ENCODE results near the gene IRF2BP2. TPM values are rescaled to one million over a fixed set of nuclear protein-coding genes. Genes with fewer than 3 reads are reported as not detected.

The IRF2BP2 gene
- total RNA-seq, 1 donor = 60.9 TPM

DNA sequence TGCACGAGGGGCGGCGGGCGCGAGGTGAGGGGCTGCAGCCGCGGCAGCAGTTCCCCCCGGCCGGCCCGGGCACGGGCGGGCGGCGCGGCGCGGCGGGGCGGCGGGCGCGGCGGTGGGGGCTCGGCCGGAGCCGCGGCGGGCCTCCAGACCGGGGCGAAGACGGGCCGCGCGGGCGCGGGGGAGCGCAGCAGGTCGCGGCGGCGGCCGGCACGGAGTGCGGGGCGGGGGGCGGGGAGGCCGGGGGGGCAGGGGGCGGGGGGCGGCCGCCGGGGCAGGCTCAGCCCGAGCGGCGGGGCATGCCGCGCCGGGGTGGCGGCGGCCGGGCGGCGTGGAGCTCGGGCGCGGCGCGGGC lies 311 bp downstream of the IRF2BP2 start:
- DNase-seq (ENCODE audit: low read depth) = no peak
- H3K4me3 ChIP-seq (ENCODE audit: low read depth, low read length) = peak overlapping the region; percentile 84
- TF ChIP-seq, protein P1, sequence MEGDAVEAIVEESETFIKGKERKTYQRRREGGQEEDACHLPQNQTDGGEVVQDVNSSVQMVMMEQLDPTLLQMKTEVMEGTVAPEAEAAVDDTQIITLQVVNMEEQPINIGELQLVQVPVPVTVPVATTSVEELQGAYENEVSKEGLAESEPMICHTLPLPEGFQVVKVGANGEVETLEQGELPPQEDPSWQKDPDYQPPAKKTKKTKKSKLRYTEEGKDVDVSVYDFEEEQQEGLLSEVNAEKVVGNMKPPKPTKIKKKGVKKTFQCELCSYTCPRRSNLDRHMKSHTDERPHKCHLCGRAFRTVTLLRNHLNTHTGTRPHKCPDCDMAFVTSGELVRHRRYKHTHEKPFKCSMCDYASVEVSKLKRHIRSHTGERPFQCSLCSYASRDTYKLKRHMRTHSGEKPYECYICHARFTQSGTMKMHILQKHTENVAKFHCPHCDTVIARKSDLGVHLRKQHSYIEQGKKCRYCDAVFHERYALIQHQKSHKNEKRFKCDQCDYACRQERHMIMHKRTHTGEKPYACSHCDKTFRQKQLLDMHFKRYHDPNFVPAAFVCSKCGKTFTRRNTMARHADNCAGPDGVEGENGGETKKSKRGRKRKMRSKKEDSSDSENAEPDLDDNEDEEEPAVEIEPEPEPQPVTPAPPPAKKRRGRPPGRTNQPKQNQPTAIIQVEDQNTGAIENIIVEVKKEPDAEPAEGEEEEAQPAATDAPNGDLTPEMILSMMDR (IDR thresholded peaks at IDR 0.05; ENCODE audit: insufficient read depth, low read depth, low read length) = no peak

DNA sequence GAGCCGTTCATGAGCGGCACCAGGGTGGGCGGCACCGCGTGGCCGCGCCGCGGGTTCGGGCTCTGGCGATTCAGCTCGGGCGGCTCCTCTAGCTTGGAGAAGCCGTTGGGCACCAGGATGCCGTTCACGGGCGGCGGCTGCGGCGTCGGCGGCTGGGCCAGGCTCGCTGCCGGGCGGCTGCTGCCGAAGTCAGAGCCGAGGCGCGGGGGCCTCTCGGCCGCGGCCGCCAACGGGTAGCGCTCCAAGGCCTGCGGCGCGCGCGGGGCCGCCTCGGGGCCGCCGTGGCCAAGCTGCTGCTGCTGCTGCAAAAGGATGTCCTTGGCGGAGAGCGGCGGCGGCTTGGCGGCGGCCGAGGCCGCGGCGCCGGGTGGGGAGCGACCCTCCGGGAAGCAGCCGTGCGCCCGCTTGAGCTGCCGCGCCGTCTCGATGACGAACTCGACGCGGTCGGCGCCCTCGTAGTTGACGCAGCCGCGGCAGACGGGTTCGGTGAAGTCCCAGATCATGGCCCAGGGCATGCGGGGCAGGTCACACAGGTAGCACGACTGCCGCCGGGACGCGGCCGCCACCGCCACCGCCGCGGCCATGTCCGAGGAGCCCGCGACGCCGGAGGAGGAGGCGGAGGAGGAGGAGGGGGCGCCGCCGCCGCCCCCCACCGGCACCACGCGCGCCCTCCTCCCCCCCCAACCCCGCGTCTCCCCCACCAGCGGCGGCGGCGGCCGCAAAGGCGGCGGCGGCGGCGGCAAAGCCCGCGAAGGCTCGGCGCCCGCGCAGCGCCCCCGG lies 877 bp downstream of the IRF2BP2 start:
- DNase-seq (ENCODE audit: low read depth) = peak; percentile 54
- TF ChIP-seq, protein P1 (IDR thresholded peaks at IDR 0.05; ENCODE audit: insufficient read depth, low read depth, low read length) = no peak
- H3K4me3 ChIP-seq (ENCODE audit: low read depth, low read length) = peak overlapping the region; percentile 84

DNA sequence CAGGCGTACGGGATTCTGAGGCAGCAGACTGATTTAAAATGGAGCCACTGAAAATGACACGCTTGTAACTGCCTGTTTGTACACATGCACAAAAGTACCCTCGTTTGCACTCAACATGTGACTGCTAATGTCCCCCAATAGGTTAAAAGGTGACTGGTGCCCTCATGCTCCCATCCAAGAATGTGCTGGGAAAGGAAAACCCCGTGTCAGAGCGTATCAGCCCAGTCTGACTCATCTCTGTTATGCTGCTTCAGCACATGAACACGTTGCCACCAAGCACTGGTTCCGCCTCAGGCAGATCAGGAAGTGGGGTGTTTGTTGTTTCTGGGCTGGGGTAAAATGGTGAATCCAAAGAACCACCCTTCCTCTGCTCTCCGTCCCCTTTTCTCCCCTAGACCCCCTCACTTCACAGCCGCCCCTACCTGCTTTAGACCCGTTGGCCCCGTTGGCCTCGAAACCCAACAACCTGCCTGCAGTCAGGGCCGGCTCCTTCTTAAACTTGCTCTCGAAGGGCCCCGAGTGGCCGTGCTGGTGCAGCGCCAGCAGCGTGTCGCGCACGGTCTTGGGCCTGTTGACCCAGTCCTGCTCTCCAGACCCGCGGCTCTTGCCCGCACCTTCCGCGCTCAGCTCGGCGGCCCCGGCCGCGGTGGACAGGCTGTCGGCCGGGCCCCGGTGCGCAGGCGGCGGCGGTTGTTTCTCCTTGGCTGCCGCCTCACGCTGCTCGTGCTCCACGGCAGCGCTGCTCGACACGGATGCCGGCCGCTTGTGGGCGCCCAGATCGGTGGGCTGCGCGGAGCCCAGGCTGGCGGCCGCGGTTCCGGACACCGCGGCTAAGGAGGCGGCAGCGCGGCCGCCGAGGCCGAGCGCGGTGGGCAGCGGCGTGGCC lies 1.7 kb downstream of the IRF2BP2 start:
- TF ChIP-seq, protein P1 (IDR thresholded peaks at IDR 0.05; ENCODE audit: insufficient read depth, low read depth, low read length) = no peak
- peak; percentile 95 for DNase-seq (ENCODE audit: low read depth)
- H3K4me3 ChIP-seq (ENCODE audit: low read depth, low read length) = peak overlapping the region; percentile 84

DNA sequence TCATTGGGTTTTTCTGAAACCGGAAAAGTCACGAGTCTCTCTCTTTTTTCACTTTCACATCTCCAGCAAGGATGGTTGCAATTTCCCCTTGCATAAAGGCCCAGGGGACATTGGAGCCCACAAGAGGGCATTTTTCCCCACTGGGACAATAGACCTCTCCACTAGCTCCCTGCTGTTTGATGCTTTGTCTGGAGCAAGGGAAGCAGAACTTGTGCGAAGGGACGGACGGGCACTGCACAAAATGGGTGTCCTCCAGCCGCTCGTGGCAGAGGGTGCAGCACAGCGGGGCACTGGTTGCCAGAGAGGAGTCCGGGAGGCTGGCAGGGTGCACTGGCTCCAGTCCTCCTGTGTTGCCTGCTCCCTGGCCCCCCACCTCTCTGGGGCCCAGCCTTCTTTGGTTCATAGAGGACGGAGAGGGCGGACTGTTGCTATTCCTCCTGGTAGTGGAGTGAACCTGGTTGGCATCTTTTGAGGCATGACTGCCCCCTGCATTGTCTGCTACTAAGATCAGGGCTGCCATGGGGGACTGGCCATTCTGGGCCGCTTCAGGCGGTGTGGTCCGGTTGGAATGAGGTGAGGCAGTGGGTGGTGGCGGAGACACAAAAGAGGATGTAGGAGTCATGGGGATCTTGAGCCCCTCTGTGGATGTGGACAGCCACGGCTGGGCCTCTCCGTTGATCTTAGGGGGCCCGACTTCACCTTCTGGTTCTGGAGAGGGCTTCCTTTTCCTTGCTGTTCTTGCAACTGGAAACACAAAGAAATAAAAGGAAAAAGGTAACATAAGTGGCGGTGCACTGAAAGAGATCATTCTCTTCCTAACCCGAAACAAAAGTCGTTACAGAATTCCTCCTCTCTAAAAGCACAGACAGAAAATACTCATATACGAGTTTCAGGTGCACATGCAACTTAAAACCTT lies 2.6 kb downstream of the IRF2BP2 start:
- H3K4me3 ChIP-seq (ENCODE audit: low read depth, low read length) = peak overlapping the region; percentile 84
- peak; percentile 59 for DNase-seq (ENCODE audit: low read depth)
- TF ChIP-seq, protein P1 (IDR thresholded peaks at IDR 0.05; ENCODE audit: insufficient read depth, low read depth, low read length) = no peak

DNA sequence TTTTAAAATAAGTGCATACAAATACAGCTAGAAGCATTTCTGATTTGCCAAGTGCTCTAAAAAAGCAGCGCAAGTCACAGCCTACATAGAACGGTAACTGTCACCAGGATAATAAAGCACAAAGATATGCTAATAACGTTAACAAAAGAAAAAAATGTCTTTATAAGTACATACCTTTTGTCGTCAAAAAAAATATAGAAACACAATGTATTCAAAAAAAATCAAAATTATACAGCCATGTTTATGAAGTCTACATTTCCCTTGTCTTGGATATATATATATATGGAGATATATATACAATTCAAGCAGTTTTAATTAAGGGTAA lies 3.2 kb downstream of the IRF2BP2 start:
- TF ChIP-seq, protein P1 (IDR thresholded peaks at IDR 0.05; ENCODE audit: insufficient read depth, low read depth, low read length) = no peak
- no peak for DNase-seq (ENCODE audit: low read depth)
- peak overlapping the region; percentile 84 for H3K4me3 ChIP-seq (ENCODE audit: low read depth, low read length)

DNA sequence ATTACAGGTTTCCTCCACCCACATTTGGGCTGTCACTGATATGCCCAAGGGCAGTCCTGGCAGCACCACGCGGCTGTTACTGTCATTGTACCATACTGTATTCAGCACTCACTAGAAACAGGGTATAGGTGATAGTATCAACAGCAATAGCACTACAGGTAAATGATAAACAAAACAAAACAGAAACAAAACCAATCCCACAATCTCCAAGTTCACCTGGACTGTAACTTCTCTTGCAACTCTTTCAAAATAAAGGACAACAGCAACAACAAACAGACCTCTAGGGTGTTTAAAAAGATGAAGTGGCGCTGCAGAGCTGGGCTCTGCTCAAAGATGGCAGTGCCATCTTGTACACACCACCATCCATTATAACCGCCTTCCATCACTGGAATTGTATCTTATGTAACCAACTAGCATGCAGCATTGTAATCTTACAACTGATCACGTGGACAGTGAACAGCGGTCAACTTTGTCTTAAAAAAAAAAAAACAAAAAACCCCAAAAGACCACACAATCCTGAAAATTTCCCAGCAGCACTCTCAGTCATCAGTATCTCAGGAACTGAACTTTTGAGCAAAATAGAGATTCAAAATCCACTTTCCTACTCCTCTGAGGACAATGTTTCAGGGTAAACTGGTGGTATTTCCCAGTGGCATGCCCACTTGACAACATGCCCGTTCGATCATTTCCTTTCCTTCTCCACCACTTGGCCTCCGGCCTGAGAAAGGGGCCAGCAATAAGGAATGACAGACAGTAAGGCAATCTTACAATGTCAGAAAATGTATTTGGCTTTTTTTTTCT lies 3.8 kb downstream of the IRF2BP2 start:
- DNase-seq (ENCODE audit: low read depth) = peak; percentile 66
- peak overlapping the region; percentile 84 for H3K4me3 ChIP-seq (ENCODE audit: low read depth, low read length)
- TF ChIP-seq, protein P1 (IDR thresholded peaks at IDR 0.05; ENCODE audit: insufficient read depth, low read depth, low read length) = no peak
